ENCODE results near the gene TIMM44. TPM values are rescaled to one million over a fixed set of nuclear protein-coding genes. Genes with fewer than 3 reads are reported as not detected.
"Not testable (repeated sequence)": the region's sequence is repeated elsewhere in the genome, so short reads cannot be mapped to it uniquely, and the experiment has no call there.

TIMM44 gene
- total RNA-seq, 2 donors from 2014 or later, result 91.2 to 112 TPM

GRCh38 chr19:7899751-7900378, 43.6 kb downstream of the TIMM44 start:
- Mint-ChIP-seq H3K4me3 (no peak overlapping the region), H3K36me3 (ENCODE audit: insufficient read depth in 2 of 2) (peaks cover 0 to 6% of the 10 kb centered on the region in 2 donors), H3K27me3 (ENCODE audit: low read depth) (no peaks in the 10 kb centered on the region), H3K9me3 (no peaks in the 10 kb centered on the region), H3K27ac (no peak overlapping the region), H3K4me1 (ENCODE audit: low read depth) (peaks cover 20% of the 10 kb centered on the region)
- DNase-seq (no peak), ATAC-seq (replicated peaks in 1 of 2) (no peak)

- ATAC-seq (replicated peaks in 1 of 2), result no peak
- H3K9me3 Mint-ChIP-seq, result no peaks in the 10 kb centered on the region
- H3K4me3 Mint-ChIP-seq, result no peak overlapping the region
- H3K4me1 Mint-ChIP-seq (ENCODE audit: low read depth), result peaks cover 17% of the 10 kb centered on the region
- peaks cover 0 to 2% of the 10 kb centered on the region in 2 donors for H3K36me3 Mint-ChIP-seq (ENCODE audit: insufficient read depth in 2 of 2)
- H3K27ac Mint-ChIP-seq, result no peak overlapping the region
- no peak for DNase-seq
- peaks cover 4% of the 10 kb centered on the region for H3K27me3 Mint-ChIP-seq (ENCODE audit: low read depth)
Observed at GRCh38 chr19:7898967-7899366, 44.5 kb downstream of the TIMM44 start.

GRCh38 chr19:7897292-7897691, 46.2 kb downstream of the TIMM44 start:
- Mint-ChIP-seq H3K27me3 (ENCODE audit: low read depth) (peaks cover 5% of the 10 kb centered on the region), H3K27ac (no peak overlapping the region), H3K4me3 (no peak overlapping the region), H3K4me1 (ENCODE audit: low read depth) (peaks cover 8% of the 10 kb centered on the region), H3K9me3 (no peaks in the 10 kb centered on the region), H3K36me3 (ENCODE audit: insufficient read depth in 2 of 2) (no peaks in the 10 kb centered on the region)
- no peak for DNase-seq
- no peak for ATAC-seq (replicated peaks in 1 of 2)

DNA sequence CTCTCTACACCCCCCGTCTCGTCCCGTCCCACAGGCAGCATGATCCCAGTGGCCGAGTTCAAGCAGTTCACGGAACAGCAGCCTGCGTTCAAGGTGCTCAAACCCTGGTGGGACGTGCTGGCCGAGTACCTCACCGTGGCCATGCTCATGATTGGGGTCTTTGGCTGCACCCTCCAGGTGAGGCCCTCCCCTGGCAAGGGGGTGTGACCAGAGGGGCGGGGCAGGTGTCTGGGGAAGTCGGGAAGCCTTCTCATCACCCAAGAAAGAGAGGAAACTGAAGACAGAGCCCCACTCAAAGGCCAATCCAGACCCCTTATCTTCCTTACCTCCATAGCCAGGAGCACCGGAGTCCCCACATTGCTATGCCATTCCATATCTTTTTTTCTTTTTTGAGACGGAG, 47.9 kb downstream of the TIMM44 start:
- peaks cover 5% of the 10 kb centered on the region for H3K27me3 Mint-ChIP-seq (ENCODE audit: low read depth)
- no peak overlapping the region for H3K4me3 Mint-ChIP-seq
- DNase-seq (no peak), ATAC-seq (replicated peaks in 1 of 2) (no peak)
- no peaks in the 10 kb centered on the region for H3K9me3 Mint-ChIP-seq
- H3K36me3 Mint-ChIP-seq (ENCODE audit: insufficient read depth in 2 of 2), result no peaks in the 10 kb centered on the region
- H3K27ac Mint-ChIP-seq, result no peak overlapping the region
- peaks cover 4% of the 10 kb centered on the region for H3K4me1 Mint-ChIP-seq (ENCODE audit: low read depth)

GRCh38 chr19:7894612-7895309, 48.7 kb downstream of the TIMM44 start:
- no peak for ATAC-seq (replicated peaks in 1 of 2)
- DNase-seq, result no peak
- Mint-ChIP-seq H3K4me3 (no peak overlapping the region), H3K27ac (no peak overlapping the region), H3K9me3 (no peaks in the 10 kb centered on the region), H3K4me1 (ENCODE audit: low read depth) (peaks cover 4% of the 10 kb centered on the region), H3K27me3 (ENCODE audit: low read depth) (peaks cover 9% of the 10 kb centered on the region), H3K36me3 (ENCODE audit: insufficient read depth in 2 of 2) (no peaks in the 10 kb centered on the region)

DNA sequence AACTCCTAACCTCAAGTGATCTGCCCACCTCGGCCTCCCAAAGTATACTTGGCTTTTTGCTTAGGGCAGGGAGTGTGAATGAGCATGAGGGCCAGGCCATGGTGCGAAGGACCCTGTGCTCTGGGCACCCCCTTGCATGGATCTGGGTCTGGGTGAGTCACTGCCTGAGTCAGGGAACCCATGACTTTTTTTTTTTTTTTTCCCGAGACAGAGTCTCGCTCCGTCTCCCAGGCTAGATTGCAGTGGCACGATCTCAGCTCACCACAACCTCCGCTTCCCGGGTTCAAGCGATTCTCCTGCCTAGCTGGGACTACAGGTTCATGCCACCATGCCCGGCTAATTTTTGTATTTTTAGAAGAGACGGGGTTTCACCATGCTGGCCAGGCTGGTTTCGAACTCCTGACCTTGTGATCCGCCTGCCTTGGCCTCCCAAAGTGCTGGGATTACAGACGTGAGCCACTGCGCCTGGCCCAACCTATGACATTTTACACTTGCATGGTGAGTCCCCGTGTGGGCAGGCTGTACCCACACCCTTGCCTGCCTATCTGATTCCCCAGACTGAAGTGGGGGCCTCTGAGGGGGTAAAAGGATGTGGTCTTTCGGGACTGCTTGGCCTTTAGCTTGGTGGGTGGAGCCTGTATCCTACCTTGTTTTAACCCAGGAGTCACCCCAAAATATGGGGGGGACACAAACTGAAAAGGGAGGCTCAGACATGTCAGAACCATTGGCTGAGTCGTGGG, 49.9 kb downstream of the TIMM44 start:
- H3K4me1 Mint-ChIP-seq (ENCODE audit: low read depth); H3K4me3 Mint-ChIP-seq; ATAC-seq (replicated peaks in 1 of 2); H3K36me3 Mint-ChIP-seq (ENCODE audit: insufficient read depth in 2 of 2); H3K9me3 Mint-ChIP-seq; H3K27ac Mint-ChIP-seq; DNase-seq: not testable (repeated sequence)
- H3K27me3 Mint-ChIP-seq (ENCODE audit: low read depth), result peaks cover 20% of the 10 kb centered on the region

DNA sequence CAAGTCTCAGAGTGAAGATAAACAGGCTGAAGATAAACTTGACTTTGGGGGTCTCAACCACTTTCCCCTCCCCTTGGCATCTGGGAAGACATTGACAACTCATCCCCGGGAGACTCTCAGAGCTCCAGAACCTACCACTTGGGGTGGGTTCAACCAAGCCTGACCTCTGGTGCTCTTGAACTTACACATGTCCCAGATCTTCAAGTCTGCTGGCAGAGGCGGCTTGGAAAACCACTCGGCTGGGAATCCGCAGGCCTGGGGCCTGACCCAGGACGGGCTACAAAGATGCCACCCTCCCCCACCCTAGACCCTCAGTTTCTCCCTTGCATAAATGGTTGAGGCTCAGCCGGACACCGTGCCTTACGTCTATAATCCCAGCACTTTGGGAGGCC, 54.6 kb downstream of the TIMM44 start:
- no peaks in the 10 kb centered on the region for H3K4me1 Mint-ChIP-seq (ENCODE audit: low read depth)
- H3K27ac Mint-ChIP-seq, result no peak overlapping the region
- no peak for ATAC-seq (replicated peaks in 1 of 2)
- no peak for DNase-seq
- H3K36me3 Mint-ChIP-seq (ENCODE audit: insufficient read depth in 2 of 2), result no peaks in the 10 kb centered on the region
- no peaks in the 10 kb centered on the region for H3K9me3 Mint-ChIP-seq
- H3K4me3 Mint-ChIP-seq, result no peak overlapping the region
- H3K27me3 Mint-ChIP-seq (ENCODE audit: low read depth), result peaks cover 15% of the 10 kb centered on the region

DNA sequence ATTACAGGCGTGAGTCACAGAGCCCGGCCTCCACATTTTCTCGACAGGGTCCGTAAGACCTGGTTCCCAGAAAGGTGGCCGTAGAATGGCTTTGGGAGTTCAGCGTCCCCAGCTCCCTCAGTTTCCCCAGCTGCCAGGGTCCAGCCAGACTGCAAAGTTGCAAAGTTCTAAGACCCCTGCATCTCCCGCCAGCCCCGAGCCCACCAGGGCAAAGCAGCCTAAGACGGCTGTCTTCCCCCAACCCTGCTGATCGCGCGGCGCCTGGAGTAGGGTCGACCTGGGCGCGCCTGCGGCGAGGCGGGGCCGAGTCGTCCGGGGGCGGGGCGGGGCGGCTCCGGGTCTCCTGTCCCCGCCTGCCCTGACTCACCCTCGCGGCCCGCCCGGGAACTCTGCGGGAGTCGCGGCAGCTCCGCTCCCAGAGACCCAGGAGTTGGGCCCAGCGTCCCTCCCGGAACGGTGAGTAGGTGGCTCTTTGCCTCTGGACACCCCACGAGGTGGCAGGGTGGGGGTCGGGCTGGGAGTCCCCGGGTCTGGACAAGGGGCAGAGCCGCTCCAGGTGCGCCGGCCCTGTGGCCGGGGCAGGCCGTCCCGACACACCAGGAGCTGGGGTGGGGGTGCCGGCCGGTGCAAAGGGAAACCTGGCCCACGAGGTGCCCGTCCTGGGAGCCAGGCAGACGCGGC, 55.2 kb downstream of the TIMM44 start, which contains the start of gene LRRC8E:
TSS of gene LRRC8E (plus strand) at position 366 of the 681 bp plus-strand sequence. CDS start 7,094 bp downstream, outside the sequence.
- Mint-ChIP-seq H3K27ac (no peak within 1 kb of the TSS), H3K27me3 (ENCODE audit: low read depth) (peaks cover 15% of the 10 kb centered on the region), H3K36me3 (ENCODE audit: insufficient read depth in 2 of 2) (no peaks in the 10 kb centered on the region), H3K4me3 (peak within 1 kb of the TSS in 1 of 2 donors; percentile 40), H3K4me1 (ENCODE audit: low read depth) (no peaks in the 10 kb centered on the region), H3K9me3 (no peaks in the 10 kb centered on the region)
- peak; percentile 48 to 54 for DNase-seq
- peak; percentile 78 to 88 for ATAC-seq (replicated peaks in 1 of 2)

DNA sequence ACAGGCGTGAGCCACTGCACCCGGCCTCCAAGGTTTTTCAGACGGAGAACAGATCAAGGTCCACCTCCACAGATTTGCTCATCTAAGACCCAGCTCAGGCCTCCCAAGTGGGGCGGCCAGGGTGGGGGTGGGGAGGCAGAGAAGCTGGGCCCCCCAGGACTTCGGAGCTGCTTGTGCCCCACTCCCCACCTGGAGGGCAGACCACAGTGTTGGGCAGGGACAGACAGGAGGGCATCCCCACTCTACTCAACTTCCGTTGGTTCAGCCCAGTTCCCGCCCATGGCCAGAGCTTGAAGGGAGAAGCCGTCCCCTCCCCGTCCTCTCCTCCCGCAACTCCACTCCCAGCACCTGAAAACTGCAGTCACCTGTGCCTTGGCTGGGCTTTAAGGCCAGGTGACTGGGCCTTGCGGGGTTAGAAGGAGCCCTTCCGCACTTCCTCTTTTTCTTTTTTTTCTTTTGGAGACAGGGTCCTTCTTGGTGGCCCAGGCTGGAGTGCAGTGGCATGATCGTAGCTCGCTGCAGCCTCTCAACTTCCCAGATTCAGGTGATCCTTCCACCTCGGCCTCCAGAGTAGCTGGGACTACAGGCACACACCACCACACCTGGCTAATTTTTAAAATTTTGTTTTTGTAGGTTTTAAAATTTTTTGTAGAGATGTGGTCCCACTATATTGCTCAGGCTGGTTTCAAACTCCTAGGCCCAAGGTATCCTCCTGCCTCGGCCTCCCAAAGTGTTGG, 55.9 kb downstream of the TIMM44 start:
- H3K27me3 Mint-ChIP-seq (ENCODE audit: low read depth), result peaks cover 15% of the 10 kb centered on the region
- H3K4me3 Mint-ChIP-seq, result no peak overlapping the region
- H3K4me1 Mint-ChIP-seq (ENCODE audit: low read depth), result no peaks in the 10 kb centered on the region
- DNase-seq (no peak), ATAC-seq (replicated peaks in 1 of 2) (no peak)
- no peaks in the 10 kb centered on the region for H3K9me3 Mint-ChIP-seq
- no peaks in the 10 kb centered on the region for H3K36me3 Mint-ChIP-seq (ENCODE audit: insufficient read depth in 2 of 2)
- H3K27ac Mint-ChIP-seq, result no peak overlapping the region

- peaks cover 0 to 3% of the 10 kb centered on the region in 2 donors for H3K9me3 Mint-ChIP-seq
- H3K27me3 Mint-ChIP-seq (ENCODE audit: low read depth), result peaks cover 15% of the 10 kb centered on the region
- DNase-seq, result no peak
- no peaks in the 10 kb centered on the region for H3K4me1 Mint-ChIP-seq (ENCODE audit: low read depth)
- no peaks in the 10 kb centered on the region for H3K36me3 Mint-ChIP-seq (ENCODE audit: insufficient read depth in 2 of 2)
- ATAC-seq (replicated peaks in 1 of 2), result no peak
- H3K27ac Mint-ChIP-seq, result no peak overlapping the region
- H3K4me3 Mint-ChIP-seq, result no peak overlapping the region
Observed at GRCh38 chr19:7885818-7886217, 57.6 kb downstream of the TIMM44 start.

DNA sequence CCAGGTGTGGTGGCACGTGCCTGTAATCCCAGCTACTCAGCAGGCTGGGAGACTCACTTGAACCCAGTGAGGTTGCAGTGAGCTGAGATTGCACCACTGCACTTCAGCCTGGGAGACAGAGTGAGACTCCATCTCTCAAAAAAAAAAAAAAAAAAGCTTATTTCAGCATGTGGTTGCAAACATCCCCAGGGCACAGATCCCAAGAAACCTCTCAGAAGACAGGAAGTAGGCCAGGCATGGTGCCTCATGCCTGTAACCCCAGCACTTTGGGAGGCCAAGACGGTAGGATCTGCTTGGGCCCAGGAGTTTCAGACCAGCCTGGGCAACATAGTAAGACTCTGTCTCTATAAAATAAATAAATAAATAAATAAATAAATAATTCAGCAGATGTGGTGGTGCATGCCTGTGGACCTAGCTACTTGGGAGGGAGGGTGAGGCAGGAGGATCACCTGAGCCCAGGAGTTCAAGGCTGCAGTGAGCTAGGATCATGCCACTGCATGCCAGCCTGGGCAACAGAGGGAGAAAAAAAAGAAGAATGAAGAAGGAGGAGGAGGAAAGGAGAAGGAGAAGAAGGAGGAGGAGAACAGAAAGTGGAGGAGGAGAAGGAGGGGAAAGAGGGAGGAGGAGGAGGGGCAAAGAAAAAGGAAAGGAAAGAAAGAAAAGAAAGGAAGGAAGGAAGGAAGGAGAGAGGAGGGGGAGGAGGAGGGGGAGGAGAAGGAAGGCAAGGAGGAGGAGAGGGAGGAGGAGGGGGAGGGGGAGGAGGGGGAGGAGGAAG, 59.5 kb downstream of the TIMM44 start:
- Mint-ChIP-seq H3K36me3 (ENCODE audit: insufficient read depth in 2 of 2) (no peaks in the 10 kb centered on the region), H3K4me3 (no peak overlapping the region), H3K27ac (no peak overlapping the region), H3K9me3 (peaks cover 0 to 3% of the 10 kb centered on the region in 2 donors), H3K4me1 (ENCODE audit: low read depth) (no peaks in the 10 kb centered on the region), H3K27me3 (ENCODE audit: low read depth) (peaks cover 3% of the 10 kb centered on the region)
- DNase-seq (no peak), ATAC-seq (replicated peaks in 1 of 2) (no peak)

- no peaks in the 10 kb centered on the region for H3K4me1 Mint-ChIP-seq (ENCODE audit: low read depth)
- H3K27me3 Mint-ChIP-seq (ENCODE audit: low read depth), result no peaks in the 10 kb centered on the region
- no peak for ATAC-seq (replicated peaks in 1 of 2)
- DNase-seq, result no peak
- H3K9me3 Mint-ChIP-seq, result peaks cover 0 to 3% of the 10 kb centered on the region in 2 donors
- no peaks in the 10 kb centered on the region for H3K36me3 Mint-ChIP-seq (ENCODE audit: insufficient read depth in 2 of 2)
- H3K27ac Mint-ChIP-seq, result no peak overlapping the region
- no peak overlapping the region for H3K4me3 Mint-ChIP-seq
Observed at GRCh38 chr19:7883105-7883504, 60.4 kb downstream of the TIMM44 start.

Data from activated T-cell treated with anti-CD3 and anti-CD28 coated beads, Interleukin-2, amount 50 U/mL, for 72 hours (primary cell).